Cardiac fibroblast (primary cell): ENCODE results near the gene PROSER1.

Experiments used
- DNase-seq, 2 donors: peaks; one replicate each; pipeline versions ENCODE4 v3.0.0 to v3.0.0-alpha.2; 2010; ENCODE audit warnings: low read depth in 2 of 2
- H3K4me3 ChIP-seq, 2 donors: replicated peaks in 1 of 2; 1 replicate in 1 of 2; 2 replicates in 1 of 2; pipeline ENCODE4 v1.5.1; 2011; ENCODE audit warnings: low read depth in 2 of 2, low read length in 2 of 2, mild to moderate bottlenecking in 2 of 2, moderate library complexity in 1 of 2
- CTCF ChIP-seq: IDR thresholded peaks from one replicate; pipeline ENCODE4 v1.5.1; 2011; ENCODE audit warnings: low read depth, mild to moderate bottlenecking, low read length, inconsistent platforms

The PROSER1 gene

DNA sequence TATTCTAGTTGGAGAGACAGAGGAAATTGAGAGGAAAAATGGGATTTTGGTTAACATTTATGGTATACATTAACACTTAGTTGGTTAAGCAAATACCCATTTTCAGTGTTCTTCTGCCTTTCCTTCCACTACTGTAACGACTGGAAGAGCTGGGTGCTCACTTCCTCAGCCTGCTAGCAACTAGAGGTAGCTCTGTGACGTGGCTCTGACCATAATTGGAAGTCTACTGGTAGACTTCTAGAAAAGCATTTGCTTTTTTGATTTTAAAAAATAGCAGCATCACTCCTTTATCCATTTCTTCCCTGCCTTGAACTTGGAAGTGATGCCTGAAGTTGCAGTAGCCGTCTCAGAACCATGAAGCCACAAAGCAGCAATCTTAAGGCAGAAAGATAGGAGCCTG lies 16.2 kb upstream of the PROSER1 start:
- no peak overlapping the region for H3K4me3 ChIP-seq
- TF ChIP-seq CTCF: no peak
- DNase-seq: no peak

DNA sequence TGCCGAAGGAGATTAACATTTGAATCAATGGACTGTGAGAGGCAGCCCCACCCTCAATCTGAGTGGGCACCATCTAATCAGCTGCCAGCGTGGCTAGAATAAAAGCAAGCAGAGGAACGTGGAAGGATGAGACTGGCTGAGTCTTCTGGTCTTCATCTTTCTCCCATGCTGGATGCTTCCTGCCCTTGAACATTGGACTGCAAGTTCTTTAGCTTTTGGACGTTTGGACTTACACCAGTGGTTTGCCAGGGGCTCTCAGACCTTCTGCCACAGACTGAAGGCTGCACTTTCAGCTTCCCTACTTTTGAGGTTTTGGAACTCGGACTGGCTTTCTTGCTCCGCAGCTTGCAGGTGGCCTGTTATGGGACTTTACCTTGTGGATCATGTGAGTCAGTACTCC lies 15.1 kb upstream of the PROSER1 start:
- no peak for TF ChIP-seq CTCF
- no peak for DNase-seq
- H3K4me3 ChIP-seq: no peak overlapping the region

- TF ChIP-seq CTCF: peak; percentile 41
Measured at GRCh38 chr13:39051157-39051556, 13.3 kb upstream of the PROSER1 start.

DNA sequence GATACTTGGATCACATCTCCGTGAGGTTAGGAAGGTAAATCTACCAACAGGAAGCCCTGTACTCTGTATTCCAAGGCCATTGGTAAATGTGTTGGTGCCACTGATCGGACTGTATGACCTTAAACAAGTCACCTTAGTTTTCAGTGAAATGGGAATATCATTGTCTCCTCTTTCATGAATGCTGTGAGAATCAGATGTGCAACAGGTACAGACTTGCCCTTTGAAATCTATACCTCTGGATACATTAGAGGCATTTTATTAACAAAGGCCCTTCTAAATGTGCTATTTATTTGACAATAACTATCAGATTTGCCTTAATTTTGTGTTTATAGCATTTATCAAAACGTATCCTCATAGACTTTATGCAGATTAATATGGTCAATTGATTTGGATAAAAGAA lies 11.4 kb upstream of the PROSER1 start:
- DNase-seq: no peak
- no peak overlapping the region for H3K4me3 ChIP-seq
- no peak for TF ChIP-seq CTCF

More at GRCh38 chr13:39051157-39051556, 13.3 kb upstream of the PROSER1 start:
- no peak overlapping the region for H3K4me3 ChIP-seq
- peak; percentile 65 to 67 for DNase-seq

- H3K4me3 ChIP-seq: no peak overlapping the region
- DNase-seq: no peak
- TF ChIP-seq CTCF: no peak
Measured at GRCh38 chr13:39048806-39049205, 10.9 kb upstream of the PROSER1 start.

- DNase-seq: no peak
- H3K4me3 ChIP-seq: no peak overlapping the region
- no peak for TF ChIP-seq CTCF
Measured at GRCh38 chr13:39047560-39047959, 9.7 kb upstream of the PROSER1 start.

DNA sequence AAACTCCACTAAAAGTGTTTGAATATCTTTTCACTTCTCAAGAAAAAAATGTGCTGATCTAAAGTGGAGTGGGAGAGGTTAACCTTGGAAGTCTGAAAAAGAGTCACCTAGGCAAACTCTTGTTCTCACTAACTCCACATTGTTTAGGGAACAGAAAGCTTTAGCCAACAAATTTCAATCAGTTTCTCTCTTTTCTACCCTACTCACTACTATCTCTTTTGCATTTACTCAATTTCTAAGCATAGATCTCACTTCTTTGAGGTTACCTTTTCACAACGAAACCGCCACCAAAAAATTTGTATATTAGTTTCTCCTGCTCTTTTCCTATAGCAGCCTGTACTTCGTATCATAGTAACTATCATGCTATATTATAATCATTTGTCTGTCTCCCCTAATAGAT lies 6.6 kb upstream of the PROSER1 start:
- TF ChIP-seq CTCF: no peak
- no peak overlapping the region for H3K4me3 ChIP-seq
- DNase-seq: no peak
